ENCODE results near the gene PAH. TPM values are rescaled to one million over a fixed set of nuclear protein-coding genes. Genes with fewer than 3 reads are reported as not detected.

The PAH gene
- not detected in 2 replicates for total RNA-seq

DNA sequence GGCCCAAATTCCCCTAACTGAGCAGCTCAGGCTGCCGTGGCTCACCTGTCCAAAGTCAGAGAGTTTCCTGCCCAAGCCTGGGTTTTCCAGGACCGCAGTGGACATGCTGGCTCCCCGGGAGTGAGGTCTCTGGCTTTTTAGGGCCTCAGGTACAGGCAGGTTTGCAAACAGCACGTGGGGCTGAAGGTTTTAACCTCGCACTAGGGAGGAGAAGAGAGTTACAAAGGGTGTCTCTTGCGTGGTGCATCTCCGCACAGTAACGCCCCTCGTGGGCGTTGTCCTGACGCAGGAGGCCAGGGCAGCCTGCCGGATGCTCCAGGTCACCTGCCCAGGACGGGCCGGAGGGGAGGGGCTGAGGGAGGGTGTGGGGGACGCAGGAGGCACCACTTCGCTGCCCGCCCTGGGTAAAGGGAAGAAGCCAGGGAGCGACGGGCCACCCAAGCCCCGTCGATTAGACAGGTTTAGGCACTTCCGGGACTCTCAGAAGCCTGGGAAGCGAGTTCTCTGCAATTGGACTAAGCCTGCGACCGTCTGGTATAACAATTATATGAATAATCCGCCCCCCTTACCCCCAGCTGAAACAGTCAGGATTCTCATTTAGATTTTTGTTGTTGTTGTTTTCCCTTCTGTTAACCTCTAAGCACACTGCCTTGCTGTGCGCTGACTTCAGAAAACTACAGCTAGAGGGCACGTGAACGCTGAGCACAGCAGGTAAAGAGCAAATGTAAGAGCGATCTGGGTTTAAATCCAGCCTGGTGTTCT lies at the start of gene PAH:
PAH (minus strand) TSS at position 219 of the 762 bp plus-strand sequence; CDS start at position 105, 114 bp downstream.
- intact Hi-C loops (cut with micrococcal nuclease), result no loop called here

DNA sequence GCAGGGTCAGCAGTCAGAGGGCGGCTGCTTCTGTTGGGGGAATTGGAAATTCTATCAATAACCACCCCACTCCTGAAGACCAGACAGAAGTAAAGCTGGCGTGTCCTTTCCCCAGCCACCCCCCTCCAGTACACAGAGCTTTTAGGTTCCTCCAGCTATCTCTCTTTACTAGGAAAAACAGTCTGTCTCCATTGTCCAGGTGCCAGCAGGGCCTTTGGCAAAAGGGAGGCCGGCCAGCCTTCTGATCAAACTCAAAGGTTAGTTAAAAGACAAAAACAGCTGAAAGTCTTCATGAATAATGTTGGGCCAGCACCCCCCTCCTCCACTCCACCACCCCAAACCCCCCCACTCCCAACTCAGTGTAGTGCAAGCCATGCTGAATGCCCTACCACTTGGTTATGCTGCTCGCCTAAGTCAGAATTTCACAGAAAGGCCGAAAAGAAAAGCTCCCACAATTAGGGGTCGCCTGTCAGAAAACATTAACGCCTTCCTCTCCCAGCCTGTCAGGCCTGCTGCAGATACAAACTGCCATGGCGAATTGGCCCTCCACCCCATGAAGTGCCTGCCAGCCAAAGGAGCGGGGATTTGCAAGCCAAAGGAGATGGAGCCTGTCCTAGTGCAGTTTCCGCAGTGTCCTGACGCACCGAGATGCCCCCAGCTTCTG lies 49.3 kb upstream of the PAH start:
- intact Hi-C loops (cut with micrococcal nuclease), result no loop called here

DNA sequence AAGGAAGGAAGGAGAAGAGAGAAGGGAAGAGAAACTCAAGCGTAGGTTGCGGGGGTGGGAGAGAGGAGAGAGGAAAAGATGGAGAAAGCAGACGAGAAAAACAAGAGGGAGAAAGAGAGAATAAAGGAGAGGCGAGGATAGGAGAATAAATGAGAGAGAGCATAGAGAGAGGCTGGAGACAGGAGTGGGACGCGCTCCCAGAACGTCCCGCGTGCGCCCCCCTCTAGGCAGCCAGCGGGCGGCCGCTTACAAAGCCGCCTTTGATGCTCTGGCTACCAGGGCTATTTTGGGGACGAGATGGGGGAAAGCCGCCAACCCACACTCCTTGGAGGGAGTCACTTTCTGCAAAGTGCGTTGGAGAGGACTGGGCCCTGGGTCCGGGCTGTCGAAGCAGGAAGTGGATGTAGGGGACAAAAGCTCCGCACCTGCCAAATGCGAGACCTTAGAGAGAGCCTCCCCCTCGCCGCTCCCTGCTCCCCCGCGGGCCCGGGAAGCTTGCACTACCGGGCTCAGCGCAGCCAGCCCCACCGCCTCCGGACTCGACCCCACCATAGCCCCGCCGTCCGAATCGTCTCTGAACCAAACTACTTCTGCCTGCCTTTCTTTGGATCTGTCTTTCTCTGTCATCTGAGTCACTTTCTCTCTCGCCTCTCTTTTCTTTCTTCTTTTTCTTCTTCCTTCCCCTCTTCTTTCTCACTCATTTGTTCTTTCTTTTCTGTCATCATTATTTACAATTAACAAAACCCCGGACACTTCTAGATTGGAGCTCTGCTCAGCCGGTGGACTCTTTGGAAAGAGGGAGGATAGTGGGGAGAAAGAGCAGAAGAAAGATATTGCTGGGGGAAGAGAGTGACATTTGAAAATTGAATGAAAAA lies 48.5 kb upstream of the PAH start:
- intact Hi-C loops (cut with micrococcal nuclease), result no loop called here

GRCh38 chr12:102964872-102965271 lies 47.8 kb upstream of the PAH start:
- intact Hi-C loops (cut with micrococcal nuclease), result no loop called here

DNA sequence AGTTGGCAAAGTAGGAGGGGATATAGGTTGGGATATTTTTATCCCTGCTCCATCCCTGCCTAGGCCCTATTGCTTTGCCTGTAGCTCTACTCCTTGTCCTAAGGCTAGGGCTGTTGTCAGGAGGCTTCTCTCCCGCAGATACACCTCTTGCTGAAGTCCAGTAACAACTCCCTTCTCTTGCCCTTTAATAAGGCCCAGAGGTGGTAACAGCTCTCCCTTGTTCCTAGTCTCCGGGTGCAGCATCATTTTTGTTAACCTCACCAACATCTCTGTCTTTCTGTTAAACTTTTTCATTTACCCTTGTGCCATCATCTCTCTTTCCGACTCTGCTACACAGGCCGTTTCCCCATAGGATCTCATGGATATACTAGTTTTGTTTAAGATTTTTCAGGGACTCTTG lies 46.8 kb upstream of the PAH start:
- intact Hi-C loops (cut with micrococcal nuclease), result loop anchor here (2.0 kb wide), 1 partner anchor 15 kb away; no protein-coding TSS in a partner anchor

GRCh38 chr12:102962986-102963385 lies 45.9 kb upstream of the PAH start:
- intact Hi-C loops (cut with micrococcal nuclease), result loop anchor here (2.0 kb wide), 1 partner anchor 14 kb away; no protein-coding TSS in a partner anchor

DNA sequence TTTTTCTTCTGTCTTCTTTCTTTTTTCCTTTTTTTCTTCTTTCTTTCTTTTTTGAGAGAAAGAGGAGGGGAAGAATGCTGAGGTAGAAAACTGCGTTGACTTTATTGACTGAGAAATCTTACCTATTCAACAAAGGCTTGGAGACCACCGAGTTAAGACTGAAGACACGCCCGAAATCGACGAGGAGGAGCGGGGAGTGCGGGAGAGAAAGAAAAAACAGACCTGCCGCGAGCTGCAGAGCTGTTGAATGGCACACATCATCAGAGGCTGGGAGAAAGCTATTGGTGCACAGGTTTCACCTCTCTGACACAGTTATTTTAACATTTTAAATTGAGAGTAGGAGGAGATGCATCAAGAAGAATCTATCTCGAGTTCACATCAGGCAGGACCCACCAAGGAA lies 45.5 kb upstream of the PAH start:
- intact Hi-C loops (cut with micrococcal nuclease), result loop anchor here (2.0 kb wide), 1 partner anchor 14 kb away; no protein-coding TSS in a partner anchor

- intact Hi-C loops (cut with micrococcal nuclease), result no loop called here
Measured at GRCh38 chr12:102961466-102961855, 44.4 kb upstream of the PAH start.

DNA sequence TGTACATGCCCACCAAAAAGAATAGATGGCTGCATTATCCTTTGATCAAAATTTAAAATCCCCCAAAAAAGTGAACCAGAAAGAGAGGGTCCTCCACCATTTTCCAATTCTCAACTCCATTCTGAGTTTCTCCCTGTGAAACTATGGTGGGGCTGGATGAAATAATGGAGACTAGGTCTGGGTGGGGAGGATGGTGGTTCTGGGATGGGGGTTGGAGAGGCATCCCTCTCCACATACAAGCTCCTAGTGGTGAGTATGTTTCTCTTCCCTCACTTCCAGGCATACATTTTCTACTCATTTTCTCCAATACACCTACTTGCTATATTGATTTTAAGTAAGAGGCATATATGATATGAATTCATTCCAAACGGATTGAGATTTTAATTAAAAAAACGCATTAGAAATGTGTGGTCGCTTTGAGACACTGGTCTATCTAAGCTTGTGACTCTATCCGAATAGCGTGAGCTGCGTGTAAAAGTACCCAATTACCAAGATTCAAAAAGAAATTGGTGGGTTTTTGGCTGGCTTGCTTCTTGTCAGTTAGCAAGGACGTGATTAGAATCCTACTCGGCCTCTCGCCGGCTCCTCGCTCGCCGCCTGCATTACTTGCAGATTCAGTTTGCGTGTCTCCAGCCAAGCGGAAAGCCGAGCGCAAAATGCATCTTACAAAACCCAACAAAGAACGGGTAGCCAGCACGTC lies 43.9 kb upstream of the PAH start:
- intact Hi-C loops (cut with micrococcal nuclease), result no loop called here

GRCh38 chr12:102959391-102959790 lies 42.3 kb upstream of the PAH start:
- intact Hi-C loops (cut with micrococcal nuclease), result no loop called here

DNA sequence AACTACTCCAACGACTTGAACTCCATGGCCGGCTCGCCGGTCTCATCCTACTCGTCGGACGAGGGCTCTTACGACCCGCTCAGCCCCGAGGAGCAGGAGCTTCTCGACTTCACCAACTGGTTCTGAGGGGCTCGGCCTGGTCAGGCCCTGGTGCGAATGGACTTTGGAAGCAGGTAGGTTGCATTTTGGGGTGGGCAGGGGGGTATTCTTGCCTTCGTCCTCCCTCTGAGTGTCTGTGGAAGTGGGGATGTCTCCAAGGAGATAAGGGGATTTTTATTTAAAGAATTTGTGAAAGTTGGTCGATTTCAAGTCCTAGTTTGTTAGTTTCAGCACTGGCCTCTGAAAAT lies 41.8 kb upstream of the PAH start:
- intact Hi-C loops (cut with micrococcal nuclease), result no loop called here

DNA sequence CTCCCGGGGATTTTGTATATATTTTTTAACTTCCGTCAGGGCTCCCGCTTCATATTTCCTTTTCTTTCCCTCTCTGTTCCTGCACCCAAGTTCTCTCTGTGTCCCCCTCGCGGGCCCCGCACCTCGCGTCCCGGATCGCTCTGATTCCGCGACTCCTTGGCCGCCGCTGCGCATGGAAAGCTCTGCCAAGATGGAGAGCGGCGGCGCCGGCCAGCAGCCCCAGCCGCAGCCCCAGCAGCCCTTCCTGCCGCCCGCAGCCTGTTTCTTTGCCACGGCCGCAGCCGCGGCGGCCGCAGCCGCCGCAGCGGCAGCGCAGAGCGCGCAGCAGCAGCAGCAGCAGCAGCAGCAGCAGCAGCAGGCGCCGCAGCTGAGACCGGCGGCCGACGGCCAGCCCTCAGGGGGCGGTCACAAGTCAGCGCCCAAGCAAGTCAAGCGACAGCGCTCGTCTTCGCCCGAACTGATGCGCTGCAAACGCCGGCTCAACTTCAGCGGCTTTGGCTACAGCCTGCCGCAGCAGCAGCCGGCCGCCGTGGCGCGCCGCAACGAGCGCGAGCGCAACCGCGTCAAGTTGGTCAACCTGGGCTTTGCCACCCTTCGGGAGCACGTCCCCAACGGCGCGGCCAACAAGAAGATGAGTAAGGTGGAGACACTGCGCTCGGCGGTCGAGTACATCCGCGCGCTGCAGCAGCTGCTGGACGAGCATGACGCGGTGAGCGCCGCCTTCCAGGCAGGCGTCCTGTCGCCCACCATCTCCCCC lies 41.2 kb upstream of the PAH start:
- intact Hi-C loops (cut with micrococcal nuclease), result no loop called here

GRCh38 chr12:102957339-102958050 lies 40.5 kb upstream of the PAH start, which contains the start of gene ASCL1:
Gene ASCL1 (plus strand): TSS chr12:102957674. CDS start chr12:102958245, 571 bp downstream.
- intact Hi-C loops (cut with micrococcal nuclease), result no loop called here

GRCh38 chr12:102956738-102957327 lies 39.8 kb upstream of the PAH start:
- intact Hi-C loops (cut with micrococcal nuclease), result no loop called here

DNA sequence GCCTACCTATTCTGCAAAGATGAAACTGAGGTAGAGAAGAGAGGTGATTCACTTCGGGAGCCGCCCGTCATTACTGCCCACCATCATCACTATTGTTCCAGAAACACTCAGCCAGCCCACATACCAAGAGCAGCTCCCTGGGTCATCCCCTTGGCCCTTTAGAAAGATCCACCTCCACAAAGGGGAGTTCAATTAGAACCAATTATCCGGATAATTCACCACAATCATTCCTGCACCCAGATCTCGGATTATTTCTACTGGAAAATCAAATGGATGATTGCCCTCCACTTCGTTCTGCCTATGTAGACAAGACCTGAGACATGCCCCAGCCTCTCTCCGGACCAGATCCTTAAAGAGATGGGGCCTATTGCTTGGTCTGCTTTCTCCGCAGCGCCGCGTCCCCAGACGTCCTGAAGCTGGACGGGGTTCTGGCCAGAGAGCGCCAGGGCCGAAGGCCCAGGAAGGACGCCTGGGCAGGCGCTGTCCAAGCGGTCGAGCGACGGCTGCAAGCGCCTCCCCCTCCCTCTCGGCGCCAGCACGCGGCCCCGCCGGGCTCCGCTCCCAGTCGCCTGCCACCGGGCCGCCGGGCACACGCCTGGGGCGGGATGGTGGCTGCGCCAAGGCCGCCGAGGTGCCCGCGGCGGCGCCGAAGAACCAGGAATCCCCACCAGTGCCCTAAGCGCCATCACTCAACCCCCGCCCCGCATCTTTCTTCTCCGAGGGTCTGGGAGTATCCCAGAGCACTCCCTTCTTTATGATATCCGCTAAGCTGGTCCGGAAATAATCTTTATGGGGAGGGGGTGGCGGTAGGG lies 39.1 kb upstream of the PAH start:
- intact Hi-C loops (cut with micrococcal nuclease), result no loop called here

DNA sequence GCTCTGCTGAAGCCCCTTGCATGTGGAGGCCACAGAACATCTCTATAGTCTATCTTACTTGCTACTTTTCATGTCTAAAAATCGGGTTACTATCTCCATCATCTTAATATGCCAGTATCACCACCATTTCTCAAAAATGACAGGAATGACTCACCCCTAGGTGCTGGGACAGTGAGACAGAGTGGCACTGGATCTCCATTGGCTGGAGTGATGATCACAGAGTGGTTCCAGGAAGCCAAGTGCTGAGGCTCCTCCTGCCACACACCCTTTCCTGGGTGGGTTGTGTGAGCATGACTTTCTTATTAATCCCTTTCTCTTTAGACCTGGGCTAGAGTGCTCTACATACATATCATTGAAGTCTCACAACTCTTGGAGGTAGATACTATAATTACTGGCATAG lies 37.1 kb upstream of the PAH start:
- intact Hi-C loops (cut with micrococcal nuclease), result no loop called here

DNA sequence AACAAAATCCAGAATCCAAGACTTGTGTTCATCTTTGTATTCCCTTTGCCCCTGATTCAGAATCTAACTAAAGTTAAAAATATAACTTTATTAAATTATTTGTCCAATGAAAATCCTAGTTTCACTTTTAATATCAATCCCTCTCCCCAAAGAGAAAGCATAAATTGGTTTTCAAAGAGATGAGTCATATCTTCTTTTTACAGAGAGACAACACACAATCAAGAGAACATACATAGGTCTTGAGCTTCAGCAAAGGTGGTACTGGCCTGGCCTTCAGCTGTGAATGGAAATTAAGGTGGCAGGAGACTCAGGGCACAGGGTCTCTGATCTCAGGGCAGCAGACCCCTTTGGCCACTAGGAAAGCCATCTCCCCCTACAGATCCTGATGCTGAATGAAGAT lies 36.2 kb upstream of the PAH start:
- intact Hi-C loops (cut with micrococcal nuclease), result no loop called here

- intact Hi-C loops (cut with micrococcal nuclease), result no loop called here
Measured at GRCh38 chr12:102951841-102952240, 34.8 kb upstream of the PAH start.
